DMS114 treated with DMSO at 0.1 percent for 48 hours (cell line): ENCODE data around the gene RFX8.
"Not testable (repeated sequence)": the region's sequence is repeated elsewhere in the genome, so short reads cannot be mapped to it uniquely, and the experiment has no call there.

Source experiments
- DNase-seq: peaks from one replicate; lab custom pipeline; 2025; ENCODE audit not compliant: unreplicated experiment; lab: John Stamatoyannopoulos, UW

RFX8 gene

DNA sequence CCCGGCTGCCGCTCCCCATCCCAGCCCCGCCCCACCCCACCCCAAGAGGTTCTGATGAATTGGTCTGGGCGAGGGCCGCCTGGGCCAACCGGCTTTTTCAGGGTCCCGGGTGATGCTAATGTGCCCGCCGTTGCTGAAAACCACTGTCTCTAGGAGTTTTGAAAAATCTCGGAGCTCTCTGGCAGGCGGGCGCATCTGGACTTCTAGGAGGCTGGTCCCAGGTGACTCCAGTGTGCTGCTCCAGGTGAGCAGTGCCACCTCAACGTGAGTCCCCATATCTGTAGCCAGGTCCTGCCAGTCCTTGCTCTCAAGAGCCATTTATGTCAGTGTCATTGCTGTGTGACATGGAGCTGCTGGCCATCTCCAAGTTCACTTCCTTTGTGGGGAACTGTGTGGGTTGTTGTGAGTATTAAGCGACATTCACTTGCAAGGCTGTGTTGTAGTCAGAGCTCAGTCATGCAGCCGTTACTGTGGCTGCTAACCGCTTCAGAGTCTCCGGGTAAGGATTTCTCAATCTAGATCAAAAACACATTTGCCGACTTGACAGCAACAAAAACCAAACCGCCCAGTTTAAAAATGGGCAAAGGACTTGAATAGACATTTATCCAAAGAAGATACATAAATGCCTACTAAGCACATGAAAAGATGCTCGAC, at the start of gene RFX8:
Gene RFX8 (minus strand): TSS at position 382 of the 654 bp plus-strand sequence. CDS start 8,264 bp downstream, outside the sequence.
- DNase-seq = no peak

DNA sequence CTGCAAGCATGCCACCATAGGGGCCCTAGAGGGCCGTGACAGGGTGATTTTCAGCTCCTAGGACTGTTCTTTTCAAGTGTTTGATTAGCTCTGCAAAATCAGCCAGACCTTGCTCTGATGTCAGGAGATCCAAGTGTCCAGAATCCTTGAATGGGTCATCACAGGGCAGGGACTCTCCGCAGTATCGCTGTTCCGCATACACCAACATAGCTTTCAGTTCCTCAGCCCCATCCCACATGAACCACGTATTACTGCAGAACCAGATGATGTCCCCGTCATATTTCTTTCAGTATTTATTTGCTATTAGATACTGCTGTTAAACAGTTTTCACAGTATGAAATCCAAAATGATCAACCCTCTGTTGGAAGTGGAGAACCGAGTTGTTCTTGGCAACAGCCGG, 46.6 kb upstream of the RFX8 start:
- DNase-seq = no peak

DNA sequence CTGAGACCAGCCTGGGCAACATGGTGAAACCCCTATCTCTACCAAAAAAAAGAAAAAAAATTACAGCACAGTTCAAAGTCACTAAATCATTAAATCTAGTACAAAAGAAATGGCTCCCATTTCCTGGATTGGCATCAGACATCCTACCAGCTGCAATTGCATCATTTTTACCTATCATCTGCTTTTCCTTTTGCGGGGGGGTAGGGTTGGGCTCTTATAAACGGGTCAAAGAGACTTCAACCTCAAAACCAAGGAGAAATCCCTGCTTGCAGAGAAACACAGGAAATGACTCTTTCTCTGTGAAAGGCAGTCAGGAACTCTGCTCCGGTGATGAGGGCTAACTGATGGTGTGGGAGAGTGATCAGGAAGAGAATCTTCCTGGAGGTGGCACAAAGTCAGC, 45.3 kb upstream of the RFX8 start:
- no peak for DNase-seq

- DNase-seq = peak; percentile 8
Observed at GRCh38 chr2:101518578-101519492, 43.9 kb upstream of the RFX8 start.

GRCh38 chr2:101517758-101518271, 42.9 kb upstream of the RFX8 start:
- no peak for DNase-seq

GRCh38 chr2:101516823-101517690, 42.1 kb upstream of the RFX8 start:
- DNase-seq = no peak

- no peak for DNase-seq
Observed at GRCh38 chr2:101516349-101516748, 41.4 kb upstream of the RFX8 start.

- DNase-seq = no peak
Observed at GRCh38 chr2:101515477-101515876, 40.6 kb upstream of the RFX8 start.

DNA sequence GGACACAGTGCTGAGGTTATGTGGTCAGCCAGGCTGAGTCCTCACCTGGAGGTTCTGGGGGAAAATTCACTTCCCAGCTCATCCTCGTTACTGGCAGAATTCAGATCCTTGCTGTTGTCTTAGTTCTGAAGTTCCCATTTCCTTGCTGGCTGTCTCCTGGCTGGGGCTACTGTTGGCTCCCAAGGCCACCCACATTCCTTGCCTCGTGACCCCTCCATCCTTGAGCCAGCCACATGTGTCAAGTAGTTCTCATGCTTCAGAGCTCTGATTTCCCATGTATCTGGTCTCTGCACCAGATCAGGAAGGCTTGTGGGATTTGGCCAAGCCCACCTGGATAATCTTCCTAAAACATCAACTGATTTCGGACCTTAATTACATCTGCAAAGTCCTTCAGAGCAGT, 38.1 kb upstream of the RFX8 start:
- DNase-seq = no peak

DNA sequence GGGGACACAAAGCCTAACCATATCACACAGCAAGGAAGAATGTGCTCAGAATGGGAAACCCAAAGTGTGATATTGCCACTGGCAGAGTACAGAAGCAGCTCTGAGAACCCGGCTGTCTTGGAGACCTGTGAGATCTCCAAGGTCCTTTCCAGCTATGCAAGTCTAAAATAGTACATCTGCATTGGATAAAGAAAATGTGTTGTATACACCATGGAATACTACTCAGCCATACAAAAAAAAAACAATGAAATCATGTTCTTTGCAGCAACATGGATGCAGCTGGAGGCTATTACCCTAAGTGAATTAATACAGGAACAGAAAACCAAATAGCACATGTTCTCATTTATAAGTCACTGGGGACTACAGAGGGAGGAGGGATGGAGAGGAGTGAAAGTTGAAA, 36.5 kb upstream of the RFX8 start:
- DNase-seq = no peak

GRCh38 chr2:101509499-101510284, 34.8 kb upstream of the RFX8 start:
- DNase-seq = no peak

DNA sequence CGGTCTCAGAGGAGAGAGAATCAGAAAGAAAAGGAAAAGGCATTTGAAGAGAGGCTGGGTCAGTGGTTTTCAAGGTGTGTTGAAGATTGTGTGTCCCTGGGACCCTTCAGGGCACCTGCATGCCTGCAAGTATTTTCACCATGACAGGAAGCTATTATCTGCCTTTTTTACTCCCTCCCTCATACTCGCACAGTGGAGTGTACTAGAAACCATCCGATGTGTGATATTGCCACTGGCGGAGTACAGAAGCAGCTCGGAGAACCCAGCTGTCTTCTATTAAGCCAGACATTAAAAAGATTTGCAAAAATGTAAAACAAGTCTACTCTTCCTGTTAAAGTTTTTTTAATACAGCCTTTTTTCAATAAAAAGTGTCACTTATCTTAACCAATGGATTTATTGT, 33.7 kb upstream of the RFX8 start:
- no peak for DNase-seq

- not testable (repeated sequence) for DNase-seq
Observed at GRCh38 chr2:101505276-101505675, 30.4 kb upstream of the RFX8 start.

- DNase-seq = not testable (repeated sequence)
Observed at GRCh38 chr2:101504744-101505143, 29.8 kb upstream of the RFX8 start.

GRCh38 chr2:101502095-101502494, 27.2 kb upstream of the RFX8 start:
- DNase-seq = no peak

GRCh38 chr2:101501443-101501842, 26.5 kb upstream of the RFX8 start:
- DNase-seq = no peak

DNA sequence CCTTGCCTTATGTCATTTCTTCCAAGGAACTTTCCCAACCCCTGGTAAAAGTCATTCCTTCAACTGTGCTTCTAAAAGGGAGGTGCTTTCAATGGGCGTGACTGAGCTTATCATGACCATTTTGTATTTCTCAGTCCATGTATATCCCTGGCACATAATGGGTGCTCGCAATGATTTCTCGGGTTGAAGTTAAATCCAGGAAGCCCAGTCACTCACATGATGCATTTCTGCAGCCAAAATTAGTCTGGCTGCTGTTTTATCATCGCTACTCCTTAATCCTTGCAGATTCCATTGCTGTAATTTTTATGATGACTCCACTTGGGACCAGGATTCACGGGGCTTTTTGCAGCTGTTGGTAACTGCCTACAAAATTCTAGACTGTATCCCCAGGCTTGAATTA, 25.9 kb upstream of the RFX8 start:
- DNase-seq = no peak

DNA sequence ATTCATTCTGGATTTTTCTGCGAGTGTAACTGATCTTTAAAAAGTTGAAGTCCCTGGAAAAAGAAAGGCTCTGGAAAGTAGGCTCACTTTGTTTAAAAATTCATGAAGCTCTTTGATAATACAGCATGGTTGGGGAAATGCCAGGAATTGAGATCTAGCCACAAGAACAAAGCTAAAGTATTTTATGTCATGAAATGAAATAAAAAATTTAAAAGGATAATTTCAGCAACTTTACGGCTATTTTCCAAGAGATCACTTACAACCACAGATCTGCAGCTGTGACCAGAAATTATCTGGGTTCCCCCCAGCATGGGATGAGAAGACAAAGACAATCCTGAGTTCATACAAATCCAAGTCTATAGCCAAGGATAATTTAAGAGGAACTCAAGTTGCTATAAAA, 25.3 kb upstream of the RFX8 start:
- DNase-seq = no peak

DNA sequence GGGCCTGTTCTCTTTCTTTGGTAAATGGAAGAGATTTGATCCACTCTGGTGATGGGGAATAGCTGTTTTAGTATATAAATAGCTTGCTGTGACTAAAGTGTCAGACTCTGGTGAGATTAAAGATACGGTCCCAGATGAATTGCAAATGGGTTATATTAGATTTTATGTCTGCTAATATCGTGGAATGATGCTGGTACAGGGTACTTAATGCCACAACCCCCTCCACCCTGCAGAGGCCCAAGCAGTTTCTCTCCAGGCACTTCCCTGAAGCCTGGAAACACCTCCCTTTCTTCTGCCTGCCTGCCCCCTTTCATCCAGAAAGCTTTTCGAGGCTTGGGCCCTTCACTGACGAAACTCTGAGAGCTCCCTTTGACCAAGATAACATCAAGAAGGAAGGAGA, 21.4 kb upstream of the RFX8 start:
- DNase-seq = no peak

- DNase-seq = no peak
Observed at GRCh38 chr2:101492936-101493473, 18.1 kb upstream of the RFX8 start.
